NOMO-1 (cell line): ENCODE data around the gene LYPD3.
"Not testable (repeated sequence)": the region's sequence is repeated elsewhere in the genome, so short reads cannot be mapped to it uniquely, and the experiment has no call there.

Experiments
- DNase-seq, 2 experiments: peaks; one replicate each; lab custom pipeline; 2025; ENCODE audit not compliant: unreplicated experiment in 2 of 2; lab: John Stamatoyannopoulos, UW

LYPD3 gene

DNA sequence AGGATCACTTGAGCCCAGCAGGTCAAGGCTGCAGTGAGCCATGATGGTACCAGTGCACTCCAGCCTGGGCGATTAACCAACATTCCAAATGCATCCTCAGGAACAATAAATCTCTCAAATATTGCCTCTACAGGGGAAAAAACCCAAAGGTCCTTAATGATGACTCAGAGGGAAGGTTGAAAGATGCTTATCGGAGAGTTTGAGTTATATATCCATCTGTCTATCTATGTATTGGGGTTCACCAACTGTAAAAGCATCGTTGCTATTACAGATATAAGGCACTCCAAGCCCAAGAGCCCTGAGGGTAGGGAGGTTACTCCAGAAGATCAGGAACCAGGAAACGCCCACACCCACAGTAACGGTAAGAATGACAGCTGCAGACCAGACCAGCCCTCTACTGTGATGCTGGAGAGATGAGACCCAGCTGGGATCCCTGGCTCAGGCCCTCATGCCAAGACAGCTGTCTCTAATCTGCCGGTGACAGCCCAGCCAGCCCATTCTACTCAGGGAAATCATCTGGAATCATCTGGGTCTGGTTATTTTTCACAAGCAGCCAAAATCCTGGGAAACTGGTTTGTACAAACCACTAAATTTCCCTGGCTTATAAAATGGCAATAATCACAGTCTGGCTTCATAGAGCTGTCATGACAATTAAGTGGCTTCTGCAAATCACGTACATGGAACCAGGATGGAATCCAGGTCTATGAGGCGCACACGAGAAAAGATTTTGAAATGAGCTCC lies 26.9 kb downstream of the LYPD3 start:
- no peak for DNase-seq

DNA sequence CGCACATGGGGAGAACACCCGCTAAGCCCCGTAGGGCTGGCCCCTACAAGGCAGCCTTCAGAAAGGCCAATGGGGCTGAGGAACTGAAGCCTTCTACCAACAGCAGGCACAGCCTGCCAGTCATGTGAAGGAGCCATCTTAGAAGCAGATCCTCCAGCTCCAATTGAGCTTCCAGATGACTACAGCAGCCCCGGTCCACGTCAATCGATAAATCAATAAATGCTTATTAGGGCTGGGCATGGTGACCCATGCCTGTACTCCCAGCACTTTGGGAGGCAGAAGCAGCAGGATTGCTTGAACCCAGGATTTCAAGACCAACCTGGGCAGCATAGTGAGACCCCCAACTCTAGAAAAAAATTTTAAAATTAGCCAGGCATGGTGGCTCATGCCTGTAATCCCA lies 27.7 kb downstream of the LYPD3 start:
- no peak for DNase-seq

DNA sequence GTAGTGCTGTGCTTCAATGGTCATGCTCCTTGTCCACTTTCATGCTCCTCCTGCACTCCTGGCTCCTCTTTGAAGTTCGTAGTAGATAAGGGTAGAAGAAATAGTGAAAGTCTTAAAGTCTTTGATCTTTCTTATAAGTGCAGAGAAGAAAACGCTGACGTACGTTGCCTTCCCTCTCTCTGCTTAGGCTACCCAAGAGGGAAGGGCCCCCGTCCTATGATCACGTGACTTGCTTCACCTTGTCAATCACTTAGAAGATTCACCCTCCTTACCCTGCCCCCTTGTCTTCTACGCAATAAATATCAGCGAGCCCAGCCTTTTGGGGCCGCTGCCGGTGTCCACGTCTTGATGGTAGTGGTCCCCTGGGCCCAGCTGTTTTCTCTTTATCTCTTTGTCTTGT lies 28.1 kb downstream of the LYPD3 start:
- not testable (repeated sequence) for DNase-seq

DNA sequence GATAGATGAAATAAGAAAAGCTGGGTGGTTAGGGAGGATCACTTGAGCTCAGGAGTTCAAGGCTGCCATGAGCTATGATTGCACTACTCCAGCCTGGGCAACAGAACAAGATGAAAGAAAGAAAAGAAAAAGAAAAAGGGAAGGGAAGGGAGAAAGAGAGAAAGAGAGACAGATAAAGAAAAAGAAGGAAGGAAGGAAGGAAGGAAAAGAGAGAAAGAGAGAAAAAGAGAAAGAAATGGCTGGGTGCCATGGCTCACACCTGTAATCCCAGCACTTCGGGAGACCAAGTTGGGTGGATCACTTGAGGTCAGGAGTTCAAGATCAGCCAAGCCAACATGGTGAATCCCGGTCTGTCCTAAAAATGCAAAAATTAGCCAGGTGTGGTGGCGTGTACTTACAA lies 29.6 kb downstream of the LYPD3 start:
- no peak for DNase-seq

DNA sequence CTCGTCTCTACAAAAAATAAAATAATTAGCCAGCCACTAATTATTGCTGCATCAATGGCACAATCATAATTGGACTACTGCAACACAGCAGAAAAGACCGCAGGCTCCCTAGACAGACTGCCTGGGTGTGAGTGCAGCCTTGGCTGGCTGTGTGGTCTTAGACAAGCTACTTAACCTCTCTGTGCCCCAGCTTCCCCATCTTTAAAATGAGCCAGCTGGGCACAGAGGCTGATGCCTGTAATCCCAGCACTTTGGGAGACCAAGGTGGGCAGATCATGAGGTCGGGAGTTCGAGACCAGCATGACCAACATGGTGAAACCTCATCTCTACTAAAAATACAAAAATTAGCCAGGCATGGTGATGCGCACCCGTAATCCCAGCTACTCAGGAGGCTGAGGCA lies 31.7 kb downstream of the LYPD3 start:
- DNase-seq = no peak

DNA sequence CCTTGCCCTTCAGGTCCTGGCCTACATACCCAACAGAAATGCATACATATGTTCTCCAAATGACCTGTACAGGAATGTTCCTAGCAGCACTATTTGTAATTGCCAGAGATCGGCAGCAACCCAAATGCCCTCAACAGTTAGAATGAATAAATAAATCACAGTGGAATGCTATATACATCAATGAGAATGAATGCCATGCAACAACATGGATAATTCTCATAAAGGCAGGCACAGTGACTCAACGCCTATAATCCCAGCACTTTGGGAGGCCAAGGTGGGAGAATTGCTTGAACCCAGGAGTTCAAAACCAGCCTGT lies 32.1 kb downstream of the LYPD3 start:
- DNase-seq = no peak

DNA sequence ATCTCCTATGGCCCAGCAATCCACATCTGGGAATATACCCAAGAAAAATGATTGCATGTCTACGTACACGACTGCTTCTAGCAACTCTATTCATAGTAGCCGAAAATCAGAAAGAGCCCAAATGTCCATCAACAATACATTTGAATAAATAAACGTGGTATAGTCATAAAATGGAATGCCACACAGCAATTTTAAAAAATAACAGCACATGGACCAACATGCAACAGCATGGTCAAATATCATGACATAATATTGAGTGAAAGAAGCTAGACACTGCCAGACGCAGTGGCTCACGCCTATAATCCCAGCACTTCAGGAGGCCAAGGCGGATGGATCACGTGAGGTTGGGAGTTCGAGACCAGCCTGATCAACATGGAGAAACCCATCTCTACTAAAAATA lies 34.4 kb downstream of the LYPD3 start:
- no peak for DNase-seq

DNA sequence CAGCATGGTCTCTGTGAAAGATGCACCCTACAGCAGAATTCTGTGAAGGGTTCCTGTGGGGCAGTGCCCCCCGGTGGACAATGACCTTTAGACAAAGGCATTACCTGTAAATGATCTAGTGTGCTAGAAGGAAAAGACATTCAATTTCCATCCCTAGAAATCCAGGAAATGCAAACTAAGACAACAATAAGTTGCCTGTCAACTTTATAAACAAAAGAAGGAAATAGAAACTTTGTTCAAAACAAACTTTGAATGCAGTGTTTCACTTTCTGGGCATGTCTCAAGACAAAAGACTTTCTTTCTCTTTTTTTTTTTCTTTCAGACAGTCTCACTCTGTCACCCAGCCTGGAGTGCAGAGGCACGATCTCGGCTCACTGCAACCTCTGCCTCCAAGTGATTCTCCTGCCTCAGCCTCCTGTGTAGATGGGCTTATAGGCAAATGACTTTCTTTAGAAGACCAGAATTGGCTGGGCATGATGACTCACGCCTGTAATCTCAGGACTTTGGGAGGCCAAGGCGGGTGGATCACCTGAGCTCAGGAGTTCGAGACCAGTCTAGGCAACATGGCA lies 35.2 kb downstream of the LYPD3 start:
- no peak for DNase-seq

DNA sequence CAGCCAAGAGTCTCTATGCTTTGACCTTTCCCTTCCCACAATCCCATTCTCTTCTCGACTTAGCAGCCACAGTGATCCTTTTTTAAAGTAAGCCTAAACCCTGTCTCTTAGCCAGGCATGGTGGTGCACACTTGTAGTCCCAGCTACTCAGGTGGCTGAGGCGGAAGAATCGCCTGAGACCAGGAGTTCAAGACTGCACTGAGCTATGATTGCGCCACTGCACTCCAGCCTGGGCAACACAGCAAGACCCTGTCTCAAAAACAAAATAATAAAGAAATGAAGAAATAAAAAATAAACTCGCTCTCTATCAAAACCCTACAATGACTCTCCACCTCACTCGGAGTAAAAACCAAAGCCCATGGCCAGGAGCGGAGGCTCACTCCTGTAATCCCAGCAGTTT lies 36.0 kb downstream of the LYPD3 start:
- no peak for DNase-seq

DNA sequence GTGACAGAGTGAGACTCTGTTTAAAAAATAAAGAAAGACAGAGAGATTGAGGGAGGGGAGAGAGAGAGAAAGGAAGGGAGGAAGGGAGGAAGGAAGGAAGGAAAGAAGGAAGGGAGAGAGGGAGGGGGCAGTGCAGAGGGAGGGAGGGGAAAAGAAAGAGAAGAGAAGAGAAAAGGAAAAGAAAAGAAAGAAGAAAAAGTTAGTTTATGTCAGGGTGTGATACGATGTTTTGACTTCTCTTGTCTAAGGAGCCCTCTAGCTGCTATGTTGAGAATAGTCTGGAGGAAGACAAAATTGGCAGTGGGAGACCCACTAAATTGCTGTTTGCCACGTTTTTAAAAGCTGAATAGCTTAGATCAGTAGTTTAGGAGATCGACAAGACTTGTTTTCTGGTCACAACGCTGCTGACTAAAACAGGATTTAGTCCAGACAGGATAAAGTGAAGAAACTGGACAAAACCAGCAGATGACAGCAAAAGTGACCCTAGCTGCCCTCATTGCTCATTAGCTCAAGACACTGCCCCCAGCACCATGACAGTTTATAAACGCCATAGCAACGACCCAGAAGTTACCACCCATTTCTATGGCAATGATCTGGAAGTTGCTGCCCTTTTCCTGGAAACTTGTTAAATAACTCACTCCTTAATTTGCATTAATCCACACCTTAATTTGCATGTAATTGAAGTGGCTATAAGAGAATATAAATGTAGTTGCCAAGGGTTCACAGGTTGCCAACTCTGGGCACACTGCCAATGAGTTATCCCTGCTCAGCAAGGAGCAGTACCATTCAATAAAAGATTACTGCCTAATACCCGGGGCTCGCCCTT lies 39.6 kb downstream of the LYPD3 start:
- DNase-seq = peak in 1 of 2 experiments; percentile 70

DNA sequence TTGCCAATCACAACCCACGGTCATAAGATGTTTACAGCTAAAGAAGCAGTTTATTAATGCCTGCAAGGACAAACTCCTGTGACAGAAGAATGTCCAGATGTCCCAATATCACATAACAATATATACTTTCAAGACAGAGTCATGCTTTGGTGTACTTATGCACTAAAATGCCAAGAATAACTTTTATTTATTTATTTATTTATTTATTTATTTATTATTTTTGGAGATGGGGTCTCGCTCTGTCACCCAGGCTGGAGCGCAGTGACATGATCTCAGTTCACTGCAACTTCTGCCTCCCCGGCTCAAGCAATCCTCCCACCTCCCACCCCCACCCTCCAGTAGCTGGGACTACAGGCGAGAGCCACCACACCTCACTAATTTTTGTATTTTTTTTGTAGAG lies 41.6 kb downstream of the LYPD3 start:
- no peak for DNase-seq

DNA sequence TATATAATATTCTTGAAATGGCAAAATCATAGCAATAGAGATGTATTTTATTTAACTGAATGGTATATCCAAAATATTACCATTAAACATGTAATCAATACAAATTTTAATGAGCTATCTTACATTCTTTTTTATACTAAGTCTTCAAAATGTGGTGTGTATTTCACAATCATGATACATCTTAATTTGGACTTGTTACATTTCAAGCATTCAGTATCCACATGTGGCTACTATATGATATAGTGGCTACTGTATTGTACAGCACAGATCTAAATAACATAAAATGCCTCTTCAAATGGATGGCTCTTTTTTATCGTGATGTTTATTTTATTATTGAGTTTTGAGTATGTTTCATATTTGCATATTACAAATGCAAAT lies 42.7 kb downstream of the LYPD3 start:
- DNase-seq = no peak

DNA sequence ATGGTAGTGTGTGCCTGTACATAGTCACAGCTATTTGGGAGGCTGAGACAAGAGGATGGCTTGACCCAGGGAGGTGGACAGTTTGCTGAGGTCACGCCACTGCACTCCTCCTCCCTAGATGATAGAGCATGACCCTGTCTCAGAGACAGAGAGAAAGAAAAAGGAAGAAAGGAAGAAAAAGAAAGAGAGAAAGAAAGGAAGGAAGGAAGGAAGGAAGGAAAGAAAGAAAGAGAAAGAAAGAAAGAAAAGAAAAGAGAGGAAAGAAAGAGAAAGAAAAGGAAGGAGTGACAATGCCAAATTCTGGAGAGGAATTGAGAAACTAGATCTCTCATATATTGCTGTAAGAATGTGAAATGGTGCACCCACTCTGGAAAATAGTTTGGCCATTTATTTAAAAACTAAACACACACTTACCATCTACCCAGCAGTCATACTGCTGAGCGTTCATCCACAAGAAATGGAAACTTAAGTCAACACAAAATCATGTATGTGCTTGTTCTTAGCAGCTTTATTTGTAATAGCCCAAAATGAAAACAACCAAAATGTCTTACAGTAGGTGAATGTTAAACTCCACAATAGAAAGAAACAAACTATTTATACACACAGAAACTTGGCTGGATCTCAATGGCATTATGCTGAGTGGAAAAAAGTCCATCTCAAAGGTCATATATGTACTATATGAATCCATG lies 43.3 kb downstream of the LYPD3 start:
- DNase-seq = no peak

DNA sequence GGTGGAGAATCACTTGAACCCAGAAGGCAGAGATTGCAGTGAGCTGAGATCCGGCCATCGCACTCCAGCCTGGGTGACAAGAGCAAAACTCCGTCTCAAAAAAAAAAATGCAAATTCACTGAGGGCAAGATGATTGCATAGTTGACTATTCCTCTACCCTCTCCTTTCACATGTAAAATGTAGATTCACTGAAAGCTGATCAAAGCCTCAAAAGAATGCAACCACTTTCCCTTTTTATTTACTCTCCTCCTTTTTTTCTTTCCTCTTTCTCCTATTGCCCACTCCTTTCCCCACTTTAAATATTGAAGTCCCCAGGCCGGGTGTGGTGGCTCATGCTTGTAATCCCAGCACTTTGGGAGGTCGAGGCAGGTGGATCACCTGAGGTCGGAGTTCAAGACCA lies 44.5 kb downstream of the LYPD3 start:
- DNase-seq = no peak

DNA sequence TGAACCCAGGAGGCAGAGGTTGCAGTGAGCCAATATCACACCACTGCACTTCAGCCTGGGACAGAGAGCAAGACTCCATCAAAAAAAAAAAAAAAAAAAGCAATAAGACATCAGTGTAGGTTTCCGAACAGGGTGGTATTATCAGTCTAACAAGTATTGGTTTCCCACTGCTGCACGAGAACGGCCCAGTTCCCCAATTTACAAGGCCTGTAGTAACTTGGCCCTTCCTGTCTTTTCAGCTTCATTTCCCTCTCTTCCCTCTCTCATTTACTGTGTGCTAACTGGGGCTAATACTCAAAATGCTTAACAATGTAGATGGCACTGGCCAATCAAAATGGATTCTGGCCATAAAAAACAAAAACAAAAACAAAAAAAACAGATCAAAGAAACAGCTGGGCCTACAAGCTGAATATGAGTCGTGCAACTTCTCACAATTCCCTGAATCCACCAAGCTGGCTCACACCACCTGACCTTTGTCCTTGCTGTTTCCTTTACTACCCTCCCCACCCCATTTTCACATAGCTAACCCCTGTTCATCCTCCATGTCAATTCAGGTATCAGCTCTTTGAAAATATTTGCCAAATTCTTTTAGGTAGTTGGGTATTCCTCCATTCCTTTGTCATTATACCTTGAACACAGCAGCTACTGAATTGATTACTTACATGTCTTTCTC lies 48.3 kb downstream of the LYPD3 start:
- peak; percentile 60 to 73 for DNase-seq

DNA sequence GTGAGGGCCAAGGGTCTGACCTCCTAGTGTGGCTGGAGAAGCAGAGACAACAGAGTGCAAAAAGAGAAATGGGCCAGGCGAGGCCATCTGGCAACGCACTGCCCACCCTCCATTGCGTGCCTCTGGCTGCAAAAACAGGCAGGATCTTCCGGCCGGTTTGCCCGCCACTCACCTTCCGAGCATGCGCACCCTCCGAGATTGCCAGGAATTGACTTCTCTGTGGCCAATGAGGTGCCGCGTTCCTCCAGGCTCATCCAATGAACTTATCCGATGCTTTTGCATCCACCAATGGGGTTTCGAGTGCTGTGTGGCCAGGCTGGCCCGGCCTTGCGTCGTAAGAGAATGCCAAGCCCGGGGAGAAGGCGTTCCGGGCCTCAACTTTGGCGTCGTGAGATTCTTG lies 50.9 kb downstream of the LYPD3 start, which contains the start of gene TEX101:
Gene TEX101 (plus strand): TSS at position 337 of the 400 bp plus-strand sequence. CDS start 1,030 bp downstream, outside the sequence.
- DNase-seq = no peak

DNA sequence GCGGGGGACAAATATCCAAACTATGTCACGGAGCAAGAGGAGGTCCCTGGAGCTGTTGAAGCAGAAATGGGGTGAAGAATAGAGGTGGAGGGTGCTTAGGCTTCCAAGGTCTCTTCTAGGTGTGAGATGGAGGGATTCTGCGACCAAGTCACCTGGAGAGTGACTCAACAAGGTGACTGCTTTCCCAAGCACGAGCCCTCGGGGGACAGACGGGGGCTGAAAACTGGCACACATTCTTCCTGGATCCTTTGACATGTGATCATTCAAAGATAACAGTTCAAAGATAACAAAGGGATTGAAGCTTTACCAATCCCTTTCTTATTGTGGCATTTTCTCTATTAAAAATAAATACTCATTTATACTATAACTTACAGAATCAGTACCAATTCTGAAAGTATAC lies 53.0 kb downstream of the LYPD3 start:
- DNase-seq = no peak
